GM23248 (cell line): Measurements from ENCODE around the gene MCF2L.
"Not testable (repeated sequence)": the region's sequence is repeated elsewhere in the genome, so short reads cannot be mapped to it uniquely, and the experiment has no call there.

Source experiments
- EZH2 ChIP-seq: fragments of 200-600 bp; sonication (generic); IDR thresholded peaks from 2 replicates; pipeline ENCODE4 v1.6.1; 2018; ENCODE audit warnings: antibody characterized with exemption, mild to moderate bottlenecking; ENCODE audit not compliant: insufficient read depth, poor library complexity, severe bottlenecking
- EZH2phosphoT487 ChIP-seq: fragments of 200-600 bp; sonication (generic); IDR thresholded peaks from 2 replicates; pipeline ENCODE4 v1.6.1; 2018; ENCODE audit warnings: antibody characterized with exemption, moderate library complexity, mild to moderate bottlenecking, low read depth; ENCODE audit not compliant: insufficient read depth

DNA sequence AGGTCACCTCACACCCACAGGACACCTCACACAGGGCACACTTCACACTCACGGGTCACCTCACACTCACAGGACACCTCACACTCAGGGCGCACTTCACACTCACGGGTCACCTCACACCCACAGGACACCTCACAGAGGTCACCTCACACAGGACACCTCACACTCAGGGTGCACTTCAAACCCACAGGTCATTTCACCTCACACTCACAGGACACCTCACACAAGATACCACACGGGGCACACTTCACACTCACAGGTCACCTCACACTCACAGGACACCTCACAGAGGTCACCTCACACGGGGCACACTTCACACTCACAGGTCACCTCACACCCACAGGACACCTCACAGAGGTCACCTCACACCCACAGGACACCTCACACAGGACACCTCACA is 142.8 kb downstream of the MCF2L start:
- TF ChIP-seq EZH2, EZH2phosphoT487: not testable (repeated sequence)
